ENCODE data around the gene PLPP4. TPM values are rescaled to one million over a fixed set of nuclear protein-coding genes. Genes with fewer than 3 reads are reported as not detected.

Gene PLPP4
- total RNA-seq, 1 donor from 2014 or later, result 2.5 TPM

DNA sequence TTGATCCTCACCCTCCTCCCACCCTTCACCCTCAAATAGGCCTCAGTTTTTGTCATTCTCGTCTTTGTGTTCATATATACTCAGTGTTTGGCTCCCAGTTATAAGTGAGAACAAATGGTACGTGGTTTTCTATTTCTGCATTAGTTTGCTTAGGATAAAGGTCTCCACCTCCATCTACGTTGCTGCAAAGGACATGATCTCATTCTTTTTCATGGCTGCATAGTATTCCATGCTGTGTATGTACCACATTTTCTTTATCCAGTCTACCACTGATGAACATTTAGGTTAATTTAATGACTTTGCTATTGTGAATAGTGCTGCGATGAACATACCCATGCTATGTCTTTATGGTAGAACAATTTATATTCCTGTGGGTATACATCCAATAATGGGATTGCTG is 91.2 kb downstream of the PLPP4 start:
- TF ChIP-seq POLR2A (IDR thresholded peaks at IDR 0.05) (no peak), POLR2AphosphoS5 (IDR thresholded peaks at IDR 0.05; ENCODE audit: insufficient read depth in 1 of 2, low read depth in 1 of 2) (no peak), CTCF (IDR thresholded peaks at IDR 0.05) (no peak)
- Histone ChIP-seq H3K27ac (no peak overlapping the region), H3K36me3 (no peaks in the 10 kb centered on the region), H3K27me3 (no peaks in the 10 kb centered on the region), H3K9me3 (no peaks in the 10 kb centered on the region), H3K4me1 (no peaks in the 10 kb centered on the region), H3K4me3 (no peak overlapping the region)
- intact Hi-C loops (cut with DNase I), result no loop called here
- no peak for DNase-seq (ENCODE audit: extremely low spot score in 2 of 2)

DNA sequence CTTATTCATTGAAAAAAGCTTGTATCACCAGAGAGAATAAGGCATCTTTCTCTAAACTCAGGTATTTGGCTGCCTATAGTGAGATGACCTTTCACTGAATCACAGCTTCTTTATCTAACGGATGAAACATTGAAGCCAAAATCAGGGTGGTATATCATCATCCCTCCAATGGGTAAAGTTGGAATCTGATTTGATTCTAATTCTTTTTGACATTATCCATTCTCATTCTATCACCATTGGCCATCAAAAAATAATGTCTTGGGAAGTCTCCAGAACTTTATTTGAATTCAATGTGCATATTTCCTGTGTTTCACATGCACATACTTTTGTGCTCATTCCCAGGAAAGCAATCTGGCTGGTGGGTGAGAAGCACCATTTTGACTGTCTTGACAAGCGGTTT is 95.2 kb downstream of the PLPP4 start:
- no peaks in the 10 kb centered on the region for H3K27me3 ChIP-seq
- intact Hi-C loops (cut with DNase I), result no loop called here

DNA sequence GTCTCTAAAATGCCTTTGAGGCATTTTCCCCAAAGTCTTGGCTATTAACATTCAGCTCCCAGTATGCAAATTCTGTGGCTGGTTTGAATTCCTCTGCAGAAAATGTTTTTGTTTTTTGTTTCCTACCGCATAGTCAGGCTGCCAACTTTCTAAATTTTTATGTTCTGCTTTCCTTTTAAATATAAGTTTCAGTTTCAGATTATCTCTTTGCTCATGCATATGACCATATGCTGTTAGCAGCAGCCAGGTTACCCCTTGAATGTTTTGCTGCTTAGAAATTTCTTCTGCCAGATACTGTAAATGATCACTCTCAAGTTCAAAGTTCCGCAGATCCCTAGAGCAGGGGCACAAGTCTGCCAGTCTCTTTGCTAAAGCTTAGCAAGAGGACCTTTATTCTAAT is 96.9 kb downstream of the PLPP4 start:
- H3K27me3 ChIP-seq, result no peaks in the 10 kb centered on the region
- no peak for TF ChIP-seq CTCF (IDR thresholded peaks at IDR 0.05)
- no peak for TF ChIP-seq POLR2AphosphoS5 (IDR thresholded peaks at IDR 0.05; ENCODE audit: insufficient read depth in 1 of 2, low read depth in 1 of 2)
- TF ChIP-seq POLR2A (IDR thresholded peaks at IDR 0.05), result no peak
- no peaks in the 10 kb centered on the region for H3K36me3 ChIP-seq
- DNase-seq (ENCODE audit: extremely low spot score in 2 of 2), result no peak
- no peaks in the 10 kb centered on the region for H3K4me1 ChIP-seq
- intact Hi-C loops (cut with DNase I), result no loop called here
- H3K4me3 ChIP-seq, result no peak overlapping the region
- H3K27ac ChIP-seq, result no peak overlapping the region
- peaks cover 9% of the 10 kb centered on the region for H3K9me3 ChIP-seq

More for the DNA sequence above, 95.2 kb downstream of the PLPP4 start:
- Histone ChIP-seq H3K4me3 (no peak overlapping the region), H3K4me1 (no peaks in the 10 kb centered on the region), H3K36me3 (no peaks in the 10 kb centered on the region), H3K9me3 (peaks cover 9% of the 10 kb centered on the region), H3K27ac (no peak overlapping the region)
- no peak for TF ChIP-seq CTCF (IDR thresholded peaks at IDR 0.05)
- TF ChIP-seq POLR2A (IDR thresholded peaks at IDR 0.05), result no peak
- TF ChIP-seq POLR2AphosphoS5 (IDR thresholded peaks at IDR 0.05; ENCODE audit: insufficient read depth in 1 of 2, low read depth in 1 of 2), result no peak
- no peak for DNase-seq (ENCODE audit: extremely low spot score in 2 of 2)

DNA sequence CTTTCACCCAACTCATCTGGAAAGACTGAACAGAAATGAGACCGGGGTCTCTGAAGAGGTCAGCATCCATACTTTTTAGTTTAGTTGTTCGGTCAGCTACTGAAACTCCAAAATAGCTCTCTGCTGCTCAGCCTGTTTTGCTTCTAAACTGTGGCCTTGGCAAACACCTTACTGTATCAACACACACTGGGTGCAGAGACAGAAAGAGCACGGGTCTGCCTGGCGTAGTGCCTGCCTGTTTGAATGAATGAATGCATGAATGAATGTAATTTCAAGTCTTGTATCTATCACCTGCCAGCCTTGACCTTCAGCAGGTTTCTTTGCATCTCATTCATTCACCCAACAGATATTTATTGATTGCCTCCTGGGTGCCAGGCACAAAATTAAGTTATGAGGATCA is 98.4 kb downstream of the PLPP4 start:
- no peaks in the 10 kb centered on the region for H3K36me3 ChIP-seq
- no peaks in the 10 kb centered on the region for H3K4me1 ChIP-seq
- DNase-seq (ENCODE audit: extremely low spot score in 2 of 2), result no peak
- no peak overlapping the region for H3K4me3 ChIP-seq
- intact Hi-C loops (cut with DNase I), result no loop called here
- TF ChIP-seq POLR2AphosphoS5 (IDR thresholded peaks at IDR 0.05; ENCODE audit: insufficient read depth in 1 of 2, low read depth in 1 of 2) (no peak), POLR2A (IDR thresholded peaks at IDR 0.05) (no peak), CTCF (IDR thresholded peaks at IDR 0.05) (no peak)
- H3K9me3 ChIP-seq, result peaks cover 9% of the 10 kb centered on the region
- H3K27ac ChIP-seq, result no peak overlapping the region
- no peaks in the 10 kb centered on the region for H3K27me3 ChIP-seq

DNA sequence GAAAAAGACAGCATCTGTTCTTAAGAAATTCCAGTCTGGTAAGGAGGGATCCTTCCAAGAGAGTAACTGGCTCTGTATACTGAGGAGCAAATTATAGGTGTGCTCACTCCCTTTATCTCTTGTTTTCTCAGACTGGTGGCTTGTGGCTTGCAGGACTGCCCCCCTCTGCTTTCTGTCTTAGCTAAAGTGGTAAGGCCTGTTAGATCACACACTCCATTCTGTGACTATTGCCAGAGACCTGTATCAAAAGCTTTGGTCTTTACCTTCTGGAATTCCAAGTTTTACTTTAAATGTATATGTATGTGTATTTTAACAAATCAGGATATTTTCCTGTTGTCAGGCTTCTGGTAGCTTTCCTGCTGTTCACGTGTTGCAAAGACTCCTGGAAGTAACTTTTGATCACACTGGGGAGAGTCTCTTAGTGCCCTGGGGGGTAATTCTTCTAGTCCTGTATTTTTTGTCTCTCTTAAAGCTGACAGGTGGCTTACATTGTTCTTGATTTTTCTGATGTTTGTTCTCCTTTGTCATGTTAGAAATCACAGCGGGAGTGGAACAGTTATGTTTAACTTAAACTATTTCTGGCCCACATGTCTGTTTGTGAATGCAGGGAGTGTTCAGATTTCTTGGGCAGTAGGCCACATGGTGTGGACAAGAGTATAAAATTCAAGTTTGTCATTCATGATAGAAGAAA is 99.0 kb downstream of the PLPP4 start:
- H3K4me1 ChIP-seq, result no peaks in the 10 kb centered on the region
- H3K4me3 ChIP-seq, result no peak overlapping the region
- H3K36me3 ChIP-seq, result no peaks in the 10 kb centered on the region
- TF ChIP-seq POLR2A (IDR thresholded peaks at IDR 0.05) (no peak), CTCF (IDR thresholded peaks at IDR 0.05) (no peak), POLR2AphosphoS5 (IDR thresholded peaks at IDR 0.05; ENCODE audit: insufficient read depth in 1 of 2, low read depth in 1 of 2) (no peak)
- no peaks in the 10 kb centered on the region for H3K27me3 ChIP-seq
- H3K27ac ChIP-seq, result no peak overlapping the region
- peaks cover 9% of the 10 kb centered on the region for H3K9me3 ChIP-seq
- DNase-seq (ENCODE audit: extremely low spot score in 2 of 2), result no peak
- intact Hi-C loops (cut with DNase I), result no loop called here
